Liver (tissue), 9 donors: ENCODE results near the gene CARHSP1. TPM values are rescaled to one million over a fixed set of nuclear protein-coding genes. Genes with fewer than 3 reads are reported as not detected.
"Not testable (repeated sequence)": the region's sequence is repeated elsewhere in the genome, so short reads cannot be mapped to it uniquely, and the experiment has no call there.

Source experiments
- DNase-seq: peaks from one replicate; pipeline ENCODE4 v3.0.0-alpha.2; 2017; ENCODE audit warnings: low spot score
- H3K27ac ChIP-seq, 2 donors: one replicate each; pipeline ENCODE4 v1.7.0; 2013; ENCODE audit warnings: inconsistent platforms in 2 of 2, low read length in 2 of 2, control low read depth in 1 of 2, low read depth in 1 of 2, mild to moderate bottlenecking in 1 of 2
- H3K27me3 ChIP-seq, 4 donors: one replicate each; pipeline versions ENCODE4 v1.6.1 to v1.7.0; 2013; ENCODE audit warnings: low read length in 3 of 4, inconsistent platforms in 1 of 4, mild to moderate bottlenecking in 1 of 4, moderate library complexity in 1 of 4; ENCODE audit not compliant: control insufficient read depth in 4 of 4, insufficient read depth in 4 of 4
- H3K36me3 ChIP-seq, 4 donors: one replicate each; pipeline versions ENCODE4 v1.6.1 to v1.7.0; 2013; ENCODE audit warnings: low read length in 3 of 4, mild to moderate bottlenecking in 3 of 4, low read depth in 1 of 4, moderate library complexity in 1 of 4; ENCODE audit not compliant: control insufficient read depth in 4 of 4, insufficient read depth in 3 of 4
- H3K4me1 ChIP-seq, 4 donors: one replicate each; pipeline versions ENCODE4 v1.6.1 to v1.7.0; 2013; ENCODE audit warnings: low read length in 3 of 4, mild to moderate bottlenecking in 3 of 4, moderate library complexity in 1 of 4; ENCODE audit not compliant: control insufficient read depth in 4 of 4, insufficient read depth in 4 of 4
- H3K4me3 ChIP-seq, 3 donors: one replicate each; pipeline versions ENCODE4 v1.6.1 to v1.7.0; 2013; ENCODE audit warnings: low read length in 3 of 3, control low read depth in 1 of 3, low read depth in 1 of 3, mild to moderate bottlenecking in 1 of 3
- H3K9ac ChIP-seq, 2 donors: one replicate each; pipeline ENCODE4 v1.7.0; 2013; ENCODE audit warnings: low read length in 2 of 2, mild to moderate bottlenecking in 2 of 2, moderate library complexity in 2 of 2, control low read depth in 1 of 2, low read depth in 1 of 2
- H3K9me3 ChIP-seq, 4 donors: one replicate each; pipeline versions ENCODE4 v1.6.1 to v1.7.0; 2013; ENCODE audit warnings: low read length in 3 of 4; ENCODE audit not compliant: control insufficient read depth in 4 of 4
- ATF3 ChIP-seq: IDR thresholded peaks from 2 replicates; pipeline ENCODE4 v1.6.1; 2016; ENCODE audit warnings: antibody characterized with exemption
- CTCF ChIP-seq: fragments of 150-350 bp; IDR thresholded peaks from 2 replicates; pipeline ENCODE4 v1.5.1; 2017; ENCODE audit warnings: improper control_type of control experiment, low read depth, low read length; ENCODE audit not compliant: missing input control
- EGR1 ChIP-seq, 2 donors: IDR thresholded peaks; 2 replicates each; pipeline ENCODE4 v1.6.1; 2016 to 2018; ENCODE audit warnings: antibody characterized with exemption in 2 of 2, low read depth in 2 of 2
- FOXA1 ChIP-seq: IDR thresholded peaks from 2 replicates; pipeline ENCODE4 v1.6.1; 2016; ENCODE audit warnings: antibody characterized with exemption
- FOXA2 ChIP-seq: IDR thresholded peaks from 2 replicates; pipeline ENCODE4 v1.6.1; 2016; ENCODE audit warnings: antibody characterized with exemption
- GABPA ChIP-seq, 2 donors: IDR thresholded peaks in 1 of 2; conservative IDR thresholded peaks in 1 of 2; 2 replicates each; pipeline ENCODE4 v1.6.1; 2016; ENCODE audit warnings: antibody characterized with exemption in 2 of 2, mild to moderate bottlenecking in 1 of 2, moderate library complexity in 1 of 2
- HNF4A ChIP-seq, 2 donors: conservative IDR thresholded peaks; 2 replicates each; pipeline ENCODE4 v1.6.1; 2016; ENCODE audit warnings: antibody characterized with exemption in 2 of 2, mild to moderate bottlenecking in 2 of 2
- HNF4G ChIP-seq: IDR thresholded peaks from 2 replicates; pipeline ENCODE4 v1.6.1; 2016; ENCODE audit warnings: antibody characterized with exemption
- JUND ChIP-seq, 2 donors: IDR thresholded peaks; 2 replicates each; pipeline ENCODE4 v1.6.1; 2016; ENCODE audit warnings: antibody characterized with exemption in 2 of 2
- MAX ChIP-seq: IDR thresholded peaks from 2 replicates; pipeline ENCODE4 v1.6.1; 2016; ENCODE audit warnings: antibody characterized with exemption
- NR2F2 ChIP-seq: IDR thresholded peaks from 2 replicates; pipeline ENCODE4 v1.6.1; 2016; ENCODE audit warnings: antibody characterized with exemption
- RAD21 ChIP-seq, 2 donors: IDR thresholded peaks; 2 replicates each; pipeline ENCODE4 v1.6.1; 2016; ENCODE audit warnings: antibody characterized with exemption in 2 of 2, mild to moderate bottlenecking in 2 of 2
- REST ChIP-seq: IDR thresholded peaks from 2 replicates; pipeline ENCODE4 v1.6.1; 2016; ENCODE audit warnings: antibody characterized with exemption, mild to moderate bottlenecking
- RXRA ChIP-seq, 2 donors: IDR thresholded peaks; 2 replicates each; pipeline ENCODE4 v1.6.1; 2017 to 2018; ENCODE audit warnings: antibody characterized with exemption in 2 of 2, mild to moderate bottlenecking in 1 of 2
- SP1 ChIP-seq: IDR thresholded peaks from 2 replicates; pipeline ENCODE4 v1.6.1; 2018; ENCODE audit warnings: antibody characterized with exemption, mild to moderate bottlenecking
- TAF1 ChIP-seq: conservative IDR thresholded peaks from 2 replicates; pipeline ENCODE4 v1.6.1; 2016; ENCODE audit warnings: antibody characterized with exemption, mild to moderate bottlenecking
- YY1 ChIP-seq: IDR thresholded peaks from 2 replicates; pipeline ENCODE4 v1.6.1; 2016; ENCODE audit warnings: antibody characterized with exemption, mild to moderate bottlenecking
- ZBTB33 ChIP-seq: IDR thresholded peaks from 2 replicates; pipeline ENCODE4 v1.6.1; 2016; ENCODE audit warnings: antibody characterized with exemption
- WGBS: extraction: QIAGEN DNeasy Blood & Tissue Kit; methylation state at CpG from one replicate; pipeline ENCODE4 v1.1.7; 2013; 5-methylcytosine and 5-hydroxymethylcytosine counted together
- polyA plus RNA-seq, 2 donors: library from polyadenylated mRNA; stranded (reverse) in 1 of 2; unstranded in 1 of 2; fragments of 200-250 nt in 1 of 2; fragments of >200 nt in 1 of 2; fragmentation: Nextera tagmentation in 1 of 2; extraction: Ambion mirVana in 1 of 2; gene quantifications; one replicate each; pipeline versions ENCODE4 v1.2.1 to v1.2.3, GENCODE V29; 2013 to 2015
- total RNA-seq, 2 donors: library from RNA; depleted of rRNA; stranded (reverse); fragments of >200 nt; gene quantifications; one replicate each; pipeline ENCODE4 v1.2.3, GENCODE V29; 2014
- donor health status: healthy.
- donor health status: healthy.
- donor health status: healthy.
- donor health status: healthy.
- donor health status: healthy.

The CARHSP1 gene
- total and polyA plus RNA-seq, 4 donors = 81.2 to 162 (median 119) TPM

- no peak for TF ChIP-seq MAX
Measured at GRCh38 chr16:8874388-8874787, 5.6 kb upstream of the CARHSP1 start (continued).

GRCh38 chr16:8873866-8874195 lies 5.0 kb upstream of the CARHSP1 start:
- 94% methylated on average over 7 of the region's 7 CpGs for WGBS
- not testable (repeated sequence) for H3K4me3 ChIP-seq, H3K27me3 ChIP-seq, H3K36me3 ChIP-seq, DNase-seq, H3K9me3 ChIP-seq, H3K27ac ChIP-seq, H3K9ac ChIP-seq
- peaks cover 5 to 20% (median 13%) of the 10 kb centered on the region in 4 donors for H3K4me1 ChIP-seq

- 90% methylated on average over 22 of the region's 22 CpGs for WGBS
- TF ChIP-seq REST = no peak
- TF ChIP-seq MAX = no peak
- TF ChIP-seq ATF3 = no peak
- no peak for TF ChIP-seq ZBTB33
- no peak for TF ChIP-seq RXRA (IDR thresholded peaks at IDR 0.05)
- no peak for TF ChIP-seq CTCF
- TF ChIP-seq TAF1 = no peak
- TF ChIP-seq RAD21 (IDR thresholded peaks at IDR 0.05) = no peak
- no peak for TF ChIP-seq GABPA (IDR thresholded peaks at IDR 0.05 in 1 of 2, conservative IDR thresholded peaks at IDR 0.05 in 1 of 2)
- TF ChIP-seq HNF4A (conservative IDR thresholded peaks at IDR 0.05) = no peak
- no peak for TF ChIP-seq JUND (IDR thresholded peaks at IDR 0.05)
- TF ChIP-seq EGR1 (IDR thresholded peaks at IDR 0.05; ENCODE audit: low read depth in 2 of 2) = no peak
- no peak for TF ChIP-seq NR2F2
- TF ChIP-seq FOXA1 = no peak
- no peak for TF ChIP-seq YY1
- TF ChIP-seq FOXA2 = no peak
- TF ChIP-seq HNF4G = no peak
- TF ChIP-seq SP1 = no peak
- H3K4me3 ChIP-seq = no peak overlapping the region
- no peak overlapping the region for H3K27ac ChIP-seq
- no peaks in the 10 kb centered on the region for H3K27me3 ChIP-seq
- H3K9me3 ChIP-seq = no peaks in the 10 kb centered on the region
- no peak overlapping the region for H3K9ac ChIP-seq
- DNase-seq = no peak
- H3K36me3 ChIP-seq = no peaks in the 10 kb centered on the region
- H3K4me1 ChIP-seq = peaks cover 5 to 20% (median 13%) of the 10 kb centered on the region in 4 donors
Measured at GRCh38 chr16:8872967-8873865, 4.4 kb upstream of the CARHSP1 start.
